Measurements from ENCODE around the gene CLDN19. TPM values are rescaled to one million over a fixed set of nuclear protein-coding genes. Genes with fewer than 3 reads are reported as not detected.
"Not testable (repeated sequence)": the region's sequence is repeated elsewhere in the genome, so short reads cannot be mapped to it uniquely, and the experiment has no call there.

The CLDN19 gene
- total and polyA plus RNA-seq, 2 of the 8 experiments (the other 6 are each of a cell fraction or from before 2014, with no cell fraction given): 9.7 to 17.2 TPM

DNA sequence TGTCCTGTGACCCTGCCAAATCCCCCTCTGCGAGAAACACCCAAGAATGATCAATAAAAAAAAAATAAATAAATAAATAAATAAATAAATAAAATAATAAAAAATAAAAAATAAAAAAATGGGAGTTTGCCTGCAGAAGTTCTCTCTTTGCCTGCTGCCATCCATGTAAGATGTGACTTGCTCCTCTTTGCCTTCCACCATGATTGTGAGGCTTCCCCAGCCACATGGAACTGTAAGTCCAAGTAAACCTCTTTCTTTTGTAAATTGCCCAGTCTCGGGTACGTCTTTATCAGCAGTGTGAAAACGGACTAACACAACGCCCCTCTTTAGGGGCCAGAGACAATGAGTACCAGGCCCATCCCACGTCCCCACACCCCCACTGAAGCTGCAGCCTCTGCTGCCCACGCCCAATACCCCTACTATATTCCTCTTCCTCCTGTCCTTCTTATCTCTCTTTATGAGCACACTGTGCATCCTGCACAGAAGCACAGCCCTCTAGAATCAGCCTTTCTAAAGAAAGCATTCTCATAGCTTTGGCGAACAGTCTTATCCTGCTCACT is 11.6 kb upstream of the CLDN19 start:
- H3K14ac ChIP-seq (ENCODE audit: insufficient read length); H3K27me3 ChIP-seq (replicated peaks in 1 of 4; ENCODE audit: control insufficient read depth in 3 of 4, extremely low read depth in 1 of 4, insufficient read depth in 3 of 4, low read length in 3 of 4); H4K8ac ChIP-seq (ENCODE audit: extremely low read depth, insufficient read depth, low read length); H2BK5ac ChIP-seq (ENCODE audit: low read depth, low read length); FAIRE-seq; H4K91ac ChIP-seq (replicated peaks; ENCODE audit: insufficient read length, low read length); H2AFZ ChIP-seq (ENCODE audit: low read length); H3K9ac ChIP-seq (replicated peaks in 1 of 4; ENCODE audit: extremely low read depth in 1 of 4, low read depth in 3 of 4, low read length in 3 of 4); H3K9me3 ChIP-seq (ENCODE audit: insufficient read depth in 2 of 2, low read depth in 1 of 2, low read length in 1 of 2); H3K56ac ChIP-seq (replicated peaks; ENCODE audit: insufficient read length, low read depth, low read length); H3K18ac ChIP-seq (ENCODE audit: extremely low read depth, low read length); H2BK20ac ChIP-seq (ENCODE audit: low read length); H3K4ac ChIP-seq (replicated peaks; ENCODE audit: insufficient read length, low read depth, low read length); H3K4me3 ChIP-seq (ENCODE audit: extremely low read depth in 1 of 4, insufficient read depth in 2 of 4, low read depth in 3 of 4, low read length in 4 of 4); H2BK15ac ChIP-seq (ENCODE audit: low read length); H3K79me2 ChIP-seq (ENCODE audit: control insufficient read depth in 1 of 2, insufficient read depth in 2 of 2, low read length in 2 of 2); H3K4me2 ChIP-seq (ENCODE audit: insufficient read depth in 1 of 2, low read depth in 2 of 2, low read length in 2 of 2); H3K27ac ChIP-seq (ENCODE audit: low read depth, low read length); H2BK120ac ChIP-seq (replicated peaks; ENCODE audit: low read depth, low read length); H3K23me2 ChIP-seq (ENCODE audit: low read depth, low read length); H4K5ac ChIP-seq (ENCODE audit: insufficient read length, low read depth, low read length); H4K20me1 ChIP-seq (replicated peaks in 1 of 2; ENCODE audit: control insufficient read depth in 1 of 2, insufficient read depth in 2 of 2, low read length in 2 of 2); H2BK12ac ChIP-seq (ENCODE audit: low read depth, low read length); H3K79me1 ChIP-seq (ENCODE audit: low read depth, low read length); DNase-seq (ENCODE audit: low read depth in 1 of 2, low spot score in 2 of 2); H3K23ac ChIP-seq (ENCODE audit: insufficient read length); H3K4me1 ChIP-seq (replicated peaks in 1 of 4; ENCODE audit: control insufficient read depth in 3 of 4, insufficient read depth in 4 of 4, low read length in 3 of 4); H2AK5ac ChIP-seq (ENCODE audit: low read depth, low read length): not testable (repeated sequence)
- POLR2A ChIA-PET (ENCODE audit: partially characterized antibody): interaction anchor here (1.0 to 2.3 kb wide), 2 partner anchors 32 to 69 kb away, joined by 3 to 8 read pairs; partner anchors contain the start of gene YBX1
- WGBS, 2 experiments (ENCODE audit: extremely low coverage in 1 of 2, insufficient coverage in 1 of 2, insufficient read length in 1 of 2, insufficient replicate concordance in 2 of 2, low coverage in 1 of 2, low lambda C conversion rate in 2 of 2, missing lambda C conversion rate in 1 of 2): 90% methylated on average over 7 of the region's 8 CpGs; no CpG with 5 or more reads in 1 of the 2 experiments
- peaks cover 25 to 69% (median 43%) of the 10 kb centered on the region in 4 experiments for H3K36me3 ChIP-seq (ENCODE audit: control insufficient read depth in 2 of 4, insufficient read depth in 4 of 4, low read length in 3 of 4)
- CTCF ChIA-PET (ENCODE audit: partially characterized antibody): interaction anchor here (1.2 to 1.5 kb wide), 3 partner anchors 9 to 577 kb away, joined by 3 to 5 read pairs (median 3); no protein-coding TSS in a partner anchor

All from H1 (cell line).